Adrenal gland (tissue), 5 donors: ENCODE results near the gene RABGAP1L.

Experiments
- POLR2A ChIP-seq, 2 donors: fragments of 450-650 bp; IDR thresholded peaks; one replicate each; pipeline ENCODE4 v1.6.1; 2017; ENCODE audit warnings: antibody characterized with exemption in 2 of 2, mild to moderate bottlenecking in 2 of 2, moderate library complexity in 1 of 2
- TF ChIP-seq, protein P1 (sequence below), 6 experiments: fragments of 450-650 bp in 4 of 6; fragments of 200-600 bp in 2 of 6; sonication (generic) in 1 of 6; IDR thresholded peaks; 1 replicate in 5 of 6; 2 replicates in 1 of 6; pipeline versions ENCODE4 v1.5.1 to v1.8.0; 2016 to 2021; ENCODE audit warnings: antibody characterized with exemption in 6 of 6, mild to moderate bottlenecking in 2 of 6, moderate library complexity in 1 of 6
- donor health status: DM: no; HTN: no; CAD: no.

GRCh38 chr1:174995121-174995520 lies 835.8 kb downstream of the RABGAP1L start:
- TF ChIP-seq, protein P1, sequence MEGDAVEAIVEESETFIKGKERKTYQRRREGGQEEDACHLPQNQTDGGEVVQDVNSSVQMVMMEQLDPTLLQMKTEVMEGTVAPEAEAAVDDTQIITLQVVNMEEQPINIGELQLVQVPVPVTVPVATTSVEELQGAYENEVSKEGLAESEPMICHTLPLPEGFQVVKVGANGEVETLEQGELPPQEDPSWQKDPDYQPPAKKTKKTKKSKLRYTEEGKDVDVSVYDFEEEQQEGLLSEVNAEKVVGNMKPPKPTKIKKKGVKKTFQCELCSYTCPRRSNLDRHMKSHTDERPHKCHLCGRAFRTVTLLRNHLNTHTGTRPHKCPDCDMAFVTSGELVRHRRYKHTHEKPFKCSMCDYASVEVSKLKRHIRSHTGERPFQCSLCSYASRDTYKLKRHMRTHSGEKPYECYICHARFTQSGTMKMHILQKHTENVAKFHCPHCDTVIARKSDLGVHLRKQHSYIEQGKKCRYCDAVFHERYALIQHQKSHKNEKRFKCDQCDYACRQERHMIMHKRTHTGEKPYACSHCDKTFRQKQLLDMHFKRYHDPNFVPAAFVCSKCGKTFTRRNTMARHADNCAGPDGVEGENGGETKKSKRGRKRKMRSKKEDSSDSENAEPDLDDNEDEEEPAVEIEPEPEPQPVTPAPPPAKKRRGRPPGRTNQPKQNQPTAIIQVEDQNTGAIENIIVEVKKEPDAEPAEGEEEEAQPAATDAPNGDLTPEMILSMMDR (IDR thresholded peaks at IDR 0.05): no peak
- no peak for TF ChIP-seq POLR2A (IDR thresholded peaks at IDR 0.05)
